Measurements from ENCODE around the gene POLD4.

DNA sequence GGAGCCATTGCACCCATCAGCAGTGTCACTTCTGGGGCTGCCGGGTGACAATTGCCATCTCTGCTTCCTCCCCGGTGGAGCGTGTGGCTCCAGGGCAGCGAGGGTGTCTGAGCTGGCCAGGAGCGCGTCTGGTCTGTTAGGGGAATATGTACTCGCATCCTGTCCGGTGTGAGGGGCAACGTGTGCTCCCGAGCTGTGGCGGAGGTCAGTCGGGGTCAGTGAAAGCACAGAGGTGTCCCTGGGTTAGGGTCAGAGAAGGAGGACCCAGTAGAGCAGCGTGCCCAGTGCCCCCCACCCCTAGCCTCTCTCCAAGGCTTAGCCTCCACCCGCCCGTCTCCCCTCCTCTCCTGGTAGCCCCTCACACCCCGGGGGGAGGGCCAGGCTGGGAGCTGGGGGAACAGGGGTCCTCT, 18.6 kb upstream of the POLD4 start:
- TF ChIP-seq, protein P1, sequence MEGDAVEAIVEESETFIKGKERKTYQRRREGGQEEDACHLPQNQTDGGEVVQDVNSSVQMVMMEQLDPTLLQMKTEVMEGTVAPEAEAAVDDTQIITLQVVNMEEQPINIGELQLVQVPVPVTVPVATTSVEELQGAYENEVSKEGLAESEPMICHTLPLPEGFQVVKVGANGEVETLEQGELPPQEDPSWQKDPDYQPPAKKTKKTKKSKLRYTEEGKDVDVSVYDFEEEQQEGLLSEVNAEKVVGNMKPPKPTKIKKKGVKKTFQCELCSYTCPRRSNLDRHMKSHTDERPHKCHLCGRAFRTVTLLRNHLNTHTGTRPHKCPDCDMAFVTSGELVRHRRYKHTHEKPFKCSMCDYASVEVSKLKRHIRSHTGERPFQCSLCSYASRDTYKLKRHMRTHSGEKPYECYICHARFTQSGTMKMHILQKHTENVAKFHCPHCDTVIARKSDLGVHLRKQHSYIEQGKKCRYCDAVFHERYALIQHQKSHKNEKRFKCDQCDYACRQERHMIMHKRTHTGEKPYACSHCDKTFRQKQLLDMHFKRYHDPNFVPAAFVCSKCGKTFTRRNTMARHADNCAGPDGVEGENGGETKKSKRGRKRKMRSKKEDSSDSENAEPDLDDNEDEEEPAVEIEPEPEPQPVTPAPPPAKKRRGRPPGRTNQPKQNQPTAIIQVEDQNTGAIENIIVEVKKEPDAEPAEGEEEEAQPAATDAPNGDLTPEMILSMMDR (conservative IDR thresholded peaks at IDR 0.05): no peak
- TF ChIP-seq ZFX (IDR thresholded peaks at IDR 0.05): no peak

Data from C4-2B (cell line).